K562 (cell line): ENCODE measurements around the gene ZNF366. TPM values are rescaled to one million over a fixed set of nuclear protein-coding genes. Genes with fewer than 3 reads are reported as not detected.

Experiments used
- ATAC-seq: fragments of 200-7000 bp; cut with Tn5 transposase; 3 replicates; pipeline ENCODE4 v1.9.1; 2020; ENCODE audit warnings: moderate library complexity
- BruUV-seq: library from RNA; stranded (reverse); fragments of 400-500 nt; replicated peaks from 2 replicates; lab custom pipeline; 2021; lab: Mats Ljungman, UMichigan
- CTCF ChIA-PET: fragments of 300-600 bp; formaldehyde crosslinking; extraction: SDS; loops from one replicate; lab custom pipeline; 2021; ENCODE audit warnings: low intra/inter-chr PET ratio; lab: Yijun Ruan, JAX
- POLR2A ChIA-PET: fragments of 300-600, 350-650 bp; sonication (Branson Sonifier 250); formaldehyde crosslinking; extraction: SDS; loops from one replicate; lab custom pipeline; 2021; ENCODE audit warnings: antibody characterized with exemption, inconsistent platforms; lab: Yijun Ruan, JAX
- DNase-seq, 4 experiments: peaks; one replicate each; pipeline versions ENCODE4 v3.0.0 to v3.0.0-alpha.2; 2011 to 2018; ENCODE audit warnings: low spot score in 3 of 4, mixed read lengths in 3 of 4; ENCODE audit errors: extremely low read depth in 1 of 4
- FAIRE-seq: peaks from 2 replicates; lab custom pipeline; 2011; peaks lifted over from hg19 to GRCh38; lab: Jason Lieb, UNC
- H2AFZ ChIP-seq: 2 replicates; pipeline ENCODE4 v1.6.0; 2011; ENCODE audit warnings: low read depth, low read length, control low read depth, inconsistent platforms
- H3K27ac ChIP-seq: fragments of 200-600 bp; 3 replicates; pipeline ENCODE4 v1.8.0; 2011; ENCODE audit warnings: low read depth, mild to moderate bottlenecking, control low read depth, inconsistent platforms, low read length, moderate library complexity, mixed read lengths; ENCODE audit errors: extremely low read depth
- H3K27me3 ChIP-seq, 2 experiments: fragments of 300-600 bp in 1 of 2; 2 replicates in 1 of 2; 3 replicates in 1 of 2; pipeline versions ENCODE4 v1.6.0 to v1.8.0; 2011; ENCODE audit warnings: inconsistent platforms in 2 of 2, low read length in 2 of 2, mild to moderate bottlenecking in 1 of 2, mixed read lengths in 1 of 2, moderate library complexity in 1 of 2; ENCODE audit not compliant: control insufficient read depth in 2 of 2, insufficient read depth in 2 of 2
- H3K36me3 ChIP-seq: fragments of 300-600 bp; 3 replicates; pipeline ENCODE4 v1.8.0; 2011; ENCODE audit warnings: mild to moderate bottlenecking, low read length, inconsistent platforms; ENCODE audit not compliant: control insufficient read depth, insufficient read depth
- H3K4me1 ChIP-seq, 2 experiments: fragments of 200-600 bp in 1 of 2; replicated peaks in 1 of 2; 2 replicates in 1 of 2; 3 replicates in 1 of 2; pipeline versions ENCODE4 v1.5.1 to v1.8.0; 2011; ENCODE audit warnings: inconsistent platforms in 2 of 2, low read length in 2 of 2, mild to moderate bottlenecking in 1 of 2, mixed read lengths in 1 of 2, moderate library complexity in 1 of 2; ENCODE audit not compliant: control insufficient read depth in 2 of 2, insufficient read depth in 2 of 2
- H3K4me2 ChIP-seq: 2 replicates; pipeline ENCODE4 v1.6.1; 2011; ENCODE audit warnings: low read length, control low read depth, inconsistent platforms, mixed read lengths; ENCODE audit not compliant: insufficient read depth
- H3K4me3 ChIP-seq: fragments of 200-600 bp; sonication (generic), shearing (Covaris generic); 2 replicates; pipeline ENCODE4 v1.5.1; 2016; ENCODE audit warnings: control low read depth, inconsistent platforms
- H3K79me2 ChIP-seq: fragments of 200-600 bp; 3 replicates; pipeline ENCODE4 v1.8.0; 2011; ENCODE audit warnings: low read length, inconsistent platforms; ENCODE audit not compliant: control insufficient read depth, insufficient read depth
- H3K9ac ChIP-seq, 2 experiments: 2 replicates each; pipeline versions ENCODE4 v1.6.0 to v1.6.1; 2011; ENCODE audit warnings: low read depth in 2 of 2, low read length in 2 of 2, control low read depth in 1 of 2, inconsistent platforms in 1 of 2, mild to moderate bottlenecking in 1 of 2, mixed read lengths in 1 of 2; ENCODE audit not compliant: insufficient read depth in 1 of 2
- H3K9me1 ChIP-seq: one replicate; pipeline ENCODE4 v1.6.0; 2011; ENCODE audit warnings: inconsistent platforms, mild to moderate bottlenecking, low read length, moderate library complexity; ENCODE audit not compliant: control insufficient read depth, insufficient read depth
- H3K9me3 ChIP-seq: replicated peaks from 2 replicates; pipeline ENCODE4 v1.5.1; 2011; ENCODE audit warnings: low read depth, low read length, inconsistent platforms; ENCODE audit not compliant: control insufficient read depth, insufficient read depth
- H4K20me1 ChIP-seq: replicated peaks from 2 replicates; pipeline ENCODE4 v1.6.1; 2011; ENCODE audit warnings: low read length, inconsistent platforms, mixed read lengths; ENCODE audit not compliant: control insufficient read depth, insufficient read depth
- ARID1B ChIP-seq: fragments of 450-650 bp; IDR thresholded peaks from 2 replicates; pipeline ENCODE4 v1.6.1; 2016; ENCODE audit warnings: antibody characterized with exemption, mild to moderate bottlenecking, inconsistent platforms
- ATF7 ChIP-seq: fragments of 450-650 bp; IDR thresholded peaks from 2 replicates; pipeline ENCODE4 v1.7.1; 2014; ENCODE audit warnings: mild to moderate bottlenecking, moderate library complexity
- BHLHE40 ChIP-seq: IDR thresholded peaks from 2 replicates; pipeline ENCODE4 v1.6.1; 2011; ENCODE audit warnings: low read length, improper control_type of control experiment
- CEBPG ChIP-seq, 3 experiments: fragments of 200-800 bp in 1 of 3; sonication (Bioruptor generic) in 1 of 3; sonication (generic) in 1 of 3; formaldehyde crosslinking in 1 of 3; IDR thresholded peaks in 2 of 3; conservative IDR thresholded peaks in 1 of 3; 2 replicates each; pipeline versions ENCODE4 v1.6.1 to v1.8.0; 2016 to 2022; ENCODE audit warnings: missing compliant biosample characterization in 2 of 3, missing genetic modification characterization in 2 of 3, mild to moderate bottlenecking in 1 of 3, missing genetic modification reagents in 1 of 3
- CHD2 ChIP-seq: IDR thresholded peaks from 2 replicates; pipeline ENCODE4 v1.6.1; 2011; ENCODE audit warnings: low read depth, low read length
- DPF2 ChIP-seq: fragments of 450-650 bp; IDR thresholded peaks from 2 replicates; pipeline ENCODE4 v1.6.1; 2016
- ELK1 ChIP-seq: sonication (generic); formaldehyde crosslinking; IDR thresholded peaks from 2 replicates; pipeline ENCODE4 v1.8.1; 2022; ENCODE audit warnings: missing genetic modification reagents
- FOXJ2 ChIP-seq: fragments of 200-800 bp; sonication (Bioruptor generic); IDR thresholded peaks from 2 replicates; pipeline ENCODE4 v1.6.1; 2016; ENCODE audit warnings: missing genetic modification characterization, missing compliant biosample characterization
- HNRNPUL1 ChIP-seq: fragments of 200-400 bp; formaldehyde crosslinking; IDR thresholded peaks from 2 replicates; pipeline ENCODE4 v1.6.1; 2017; ENCODE audit warnings: low read length
- JUND ChIP-seq, 2 experiments: IDR thresholded peaks; 2 replicates in 1 of 2; 3 replicates in 1 of 2; pipeline ENCODE4 v1.6.1; 2011; ENCODE audit warnings: borderline replicate concordance in 2 of 2, low read depth in 2 of 2, low read length in 2 of 2, improper control_type of control experiment in 1 of 2, missing biosample characterization in 1 of 2, missing genetic modification characterization in 1 of 2, missing genetic modification reagents in 1 of 2
- KDM5B ChIP-seq: fragments of 200-600 bp; sonication (generic); IDR thresholded peaks from 2 replicates; pipeline ENCODE4 v1.6.1; 2012; ENCODE audit warnings: low read depth, mild to moderate bottlenecking, moderate library complexity, low read length, control low read depth, inconsistent platforms; ENCODE audit not compliant: insufficient replicate concordance
- MAFG ChIP-seq: fragments of 450-650 bp; conservative IDR thresholded peaks from 2 replicates; pipeline ENCODE4 v1.6.1; 2016; ENCODE audit warnings: missing genetic modification characterization, missing compliant biosample characterization
- MAFK ChIP-seq: IDR thresholded peaks from 2 replicates; pipeline ENCODE4 v1.6.1; 2011; ENCODE audit warnings: low read length, improper control_type of control experiment
- MCM3 ChIP-seq: fragments of 450-650 bp; IDR thresholded peaks from 2 replicates; pipeline ENCODE4 v1.6.1; 2016
- RBM15 ChIP-seq: fragments of 200-400 bp; formaldehyde crosslinking; IDR thresholded peaks from 2 replicates; pipeline ENCODE4 v1.6.1; 2018; ENCODE audit warnings: mild to moderate bottlenecking, low read length, moderate library complexity; ENCODE audit not compliant: insufficient read depth
- RBM39 ChIP-seq: fragments of 200-400 bp; formaldehyde crosslinking; optimal IDR thresholded peaks from 2 replicates; pipeline ENCODE3; 2018; ENCODE audit warnings: low read depth, low read length
- TOE1 ChIP-seq, 2 experiments: fragments of 450-650 bp in 1 of 2; sonication (generic) in 1 of 2; formaldehyde crosslinking in 1 of 2; IDR thresholded peaks; 2 replicates each; pipeline versions ENCODE4 v1.7.1 to v1.8.0; 2016 to 2022; ENCODE audit warnings: borderline replicate concordance in 2 of 2, mild to moderate bottlenecking in 2 of 2, antibody characterized with exemption in 1 of 2, inconsistent platforms in 1 of 2, low read depth in 1 of 2, missing genetic modification reagents in 1 of 2, moderate library complexity in 1 of 2
- ZHX1 ChIP-seq: fragments of 150-350 bp; conservative IDR thresholded peaks from 2 replicates; pipeline ENCODE4 v1.6.1; 2014; ENCODE audit warnings: low read length
- ZNF133 ChIP-seq: fragments of 250-450 bp; sonication (Bioruptor Pico); IDR thresholded peaks from 2 replicates; pipeline ENCODE4 v1.4.0; 2020; ENCODE audit warnings: mild to moderate bottlenecking
- WGBS: fragments of 100-300 bp; shearing (Covaris generic); methylation state at CpG from one replicate; pipeline ENCODE4 v1.1.6; 2016; ENCODE audit warnings: low coverage, mixed read lengths; ENCODE audit not compliant: insufficient coverage; ENCODE audit errors: missing lambda C conversion rate; 5-methylcytosine and 5-hydroxymethylcytosine counted together
- in situ Hi-C: fragments of 300-500 bp; cut with MboI; formaldehyde crosslinking; loops from 4 replicates; pipeline ENCODE4 v1.15.0; 2018; ENCODE audit warnings: inconsistent platforms, mixed read lengths
- intact Hi-C: fragments of 100-400 bp; cut with micrococcal nuclease; formaldehyde crosslinking; loops from 2 replicates; pipeline ENCODE4 v1.14.2; 2022
- polyA plus RNA-seq, 8 experiments: library from polyadenylated mRNA; depleted of rRNA in 4 of 8; stranded (reverse) in 5 of 8; unstranded in 3 of 8; fragments of >200 nt; fragmentation: Nextera tagmentation in 2 of 8; fragmentation: Illumina TruSeq in 1 of 8; extraction: Ambion mirVana in 2 of 8; extraction: Trizol in 1 of 8; gene quantifications; 2 replicates each; pipeline versions ENCODE4 v1.2.1 to v1.2.3, GENCODE V29; 2011 to 2014; ENCODE audit warnings: inconsistent platforms in 1 of 8, missing spikeins in 1 of 8
- total RNA-seq, 7 experiments: library from RNA; depleted of rRNA in 6 of 7; stranded (reverse); fragments of >200 nt in 6 of 7; fragmentation: Illumina TruSeq in 2 of 7; extraction: Trizol in 2 of 7; gene quantifications; 2 replicates each; pipeline versions ENCODE4 v1.2.1 to v1.2.3, GENCODE V29; 2011 to 2021; ENCODE audit warnings: low replicate concordance in 1 of 7

Gene ZNF366
- total and polyA plus RNA-seq, 9 of the 15 experiments (the other 6 are each of a cell fraction or from before 2014, with no cell fraction given), result not detected

GRCh38 chr5:72468606-72469005, 38.6 kb downstream of the ZNF366 start:
- Histone ChIP-seq H4K20me1 (no peaks in the 10 kb centered on the region), H3K36me3 (no peaks in the 10 kb centered on the region), H3K4me1 (peaks cover 0 to 33% of the 10 kb centered on the region in 2 experiments; a peak in 3 of 5 replicates), H3K79me2 (no peaks in the 10 kb centered on the region), H3K27me3 (no peaks in the 10 kb centered on the region), H2AFZ (peak overlapping the region; percentile 69), H3K9me3 (no peaks in the 10 kb centered on the region), H3K4me2 (no peak overlapping the region; the same call in 1 of the 2 replicates), H3K9ac (peak overlapping the region in 1 of 2 experiments; percentile 4; a peak in 1 of 4 replicates), H3K27ac (peak overlapping the region; percentile 63; the same call in 2 of the 3 replicates), H3K9me1 (no peaks in the 10 kb centered on the region), H3K4me3 (no peak overlapping the region)
- no peak for FAIRE-seq
- POLR2A ChIA-PET, result interaction anchor here (0.6 to 1.6 kb wide), 6 partner anchors 11 to 325 kb away, joined by 3 to 5 read pairs (median 3); no protein-coding TSS in a partner anchor
- peak; percentile 89 for ATAC-seq
- CTCF ChIA-PET, result no interaction called here
- peak in 3 of 4 experiments; percentile 12 to 63 (median 55) for DNase-seq
- intact Hi-C loops, result no loop called here
- 0% methylated on average over 1 of the region's 1 CpG for WGBS
- in situ Hi-C loops, result no loop called here
- no TSS peak for BruUV-seq
- no peak for TF ChIP-seq ZNF133
- no peak for TF ChIP-seq MCM3
- TF ChIP-seq DPF2, result peak; percentile 65
- TF ChIP-seq ZHX1, result no peak
- TF ChIP-seq HNRNPUL1, result no peak
- TF ChIP-seq MAFG, result peak; percentile 81
- TF ChIP-seq FOXJ2, result no peak
- TF ChIP-seq TOE1 (IDR thresholded peaks at IDR 0.05; ENCODE audit: borderline replicate concordance), result peak; percentile 80; the same call in 1 of the 2 replicates
- no peak for TF ChIP-seq TOE1 (CRISPR knock-in tag; IDR thresholded peaks at IDR 0.05; ENCODE audit: borderline replicate concordance, low read depth)
- TF ChIP-seq CEBPG (CRISPR knock-in tag; IDR thresholded peaks at IDR 0.05), result no peak
- no peak for TF ChIP-seq CEBPG (tag; conservative IDR thresholded peaks at IDR 0.05 in 1 of 2, IDR thresholded peaks at IDR 0.05 in 1 of 2)
- peak; percentile 62; the same call in 1 of the 2 replicates for TF ChIP-seq MAFK
- TF ChIP-seq CHD2, result no peak
- 0 out of 2 replicates have a peak, but pooled peaks have one; percentile 44 for TF ChIP-seq ARID1B
- TF ChIP-seq ATF7, result no peak
- no peak for TF ChIP-seq RBM39
- TF ChIP-seq JUND (IDR thresholded peaks at IDR 0.05; ENCODE audit: borderline replicate concordance, low read depth, low read length), result no peak
- no peak for TF ChIP-seq JUND (tag; IDR thresholded peaks at IDR 0.05; ENCODE audit: borderline replicate concordance, low read depth, low read length)
- no peak for TF ChIP-seq KDM5B
- TF ChIP-seq BHLHE40, result peak; percentile 28; the same call in 1 of the 2 replicates
- TF ChIP-seq ELK1, result no peak
- no peak for TF ChIP-seq RBM15
